NCI-H526 treated with DMSO at 0.1 percent for 48 hours (cell line): Measurements from ENCODE around the gene GM2A.

Experiments
- DNase-seq: peaks from one replicate; lab custom pipeline; 2025; lab: John Stamatoyannopoulos, UW

GM2A gene

GRCh38 chr5:151252762-151253604 is at the start of gene GM2A:
Gene GM2A, plus strand, starts transcription at chr5:151253185. Its CDS starts 32 bp downstream, at chr5:151253217.
- peak; percentile 97 for DNase-seq

GRCh38 chr5:151204051-151204450 is 48.9 kb upstream of the GM2A start:
- no peak for DNase-seq

DNA sequence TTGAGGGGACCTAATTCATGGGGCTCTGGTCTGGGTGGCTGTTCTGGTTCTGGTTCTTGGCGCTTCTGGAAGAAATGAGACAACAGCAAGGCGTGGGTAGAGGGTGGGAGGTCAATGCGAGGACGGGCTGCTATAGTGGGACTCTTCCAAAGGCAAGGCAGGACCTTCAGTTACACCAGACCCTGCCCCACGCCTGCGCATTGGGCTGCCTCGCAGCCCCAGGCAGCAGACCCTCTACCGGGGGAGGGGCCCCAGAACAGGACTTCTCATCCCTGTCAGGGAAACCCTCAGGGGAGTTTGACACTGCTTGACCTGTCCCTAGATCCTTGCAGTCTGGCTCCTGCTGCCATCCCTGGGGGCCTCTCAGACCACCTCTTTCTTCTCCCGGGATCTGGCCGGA is 47.6 kb upstream of the GM2A start:
- DNase-seq = no peak

DNA sequence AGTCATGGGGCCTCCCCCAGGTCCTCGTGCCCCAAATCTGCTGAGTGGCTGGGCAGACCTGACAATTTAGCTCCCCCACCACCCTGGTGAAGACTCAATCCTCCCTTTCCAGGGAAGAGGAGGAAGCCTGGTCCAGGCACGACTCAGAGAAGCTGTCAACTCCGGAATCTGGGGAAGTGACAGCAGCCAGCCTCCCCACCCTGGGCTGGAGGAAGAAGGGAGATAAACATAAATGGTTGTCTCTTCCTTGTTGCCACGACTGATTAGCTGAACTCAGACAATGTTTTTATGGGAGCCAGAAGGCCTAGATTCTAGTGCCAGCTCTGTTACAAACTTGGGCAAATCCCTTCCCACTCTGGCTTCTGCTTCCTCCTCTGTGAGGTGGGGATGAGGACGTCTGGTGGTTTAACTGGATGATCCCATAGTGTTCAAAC is 44.5 kb upstream of the GM2A start:
- DNase-seq = no peak

GRCh38 chr5:151212406-151212798 is 40.6 kb upstream of the GM2A start:
- no peak for DNase-seq

DNA sequence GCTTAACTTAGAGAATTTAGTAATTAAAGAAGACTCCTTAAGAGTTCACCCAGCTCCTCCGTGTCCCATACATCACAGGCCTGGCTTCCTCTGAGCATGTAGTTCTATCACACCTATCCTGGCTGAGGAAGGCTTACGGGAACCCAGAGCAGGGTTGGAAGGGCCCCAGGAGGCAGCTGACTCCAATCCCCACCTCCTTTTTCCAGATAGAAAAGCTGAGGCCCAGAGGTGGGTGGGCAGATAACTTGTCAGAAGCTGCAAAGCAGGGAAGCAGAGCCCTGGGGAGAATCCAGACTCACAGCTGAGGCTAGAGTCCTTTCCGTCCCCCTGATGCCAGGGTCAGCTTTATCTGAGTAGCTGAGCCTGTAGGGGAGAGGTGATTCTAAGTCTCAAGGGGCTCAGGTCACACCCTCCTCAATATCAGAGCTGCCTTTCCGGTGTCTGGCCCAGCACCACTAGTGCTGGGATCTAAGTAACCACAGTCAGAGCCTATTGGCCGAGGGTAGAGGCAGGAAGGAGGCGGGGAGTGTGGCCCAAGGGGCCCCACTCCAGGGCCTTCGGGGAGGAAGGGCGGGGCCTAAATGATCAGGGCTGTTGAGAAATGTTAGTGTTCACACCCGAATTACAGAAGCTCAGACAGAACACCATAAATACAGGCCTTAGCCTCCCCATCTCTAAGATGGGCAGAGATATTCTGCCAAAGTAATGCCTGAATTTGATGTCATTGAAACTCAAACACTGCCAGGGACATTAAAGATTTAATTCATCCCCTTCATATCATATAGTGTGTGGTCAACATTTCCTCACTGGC is 39.0 kb upstream of the GM2A start:
- DNase-seq = no peak

GRCh38 chr5:151214614-151215545 is 38.1 kb upstream of the GM2A start:
- DNase-seq = no peak

- DNase-seq = no peak
These were observed 37.5 kb upstream of the GM2A start for GRCh38 chr5:151215546-151215880.

DNA sequence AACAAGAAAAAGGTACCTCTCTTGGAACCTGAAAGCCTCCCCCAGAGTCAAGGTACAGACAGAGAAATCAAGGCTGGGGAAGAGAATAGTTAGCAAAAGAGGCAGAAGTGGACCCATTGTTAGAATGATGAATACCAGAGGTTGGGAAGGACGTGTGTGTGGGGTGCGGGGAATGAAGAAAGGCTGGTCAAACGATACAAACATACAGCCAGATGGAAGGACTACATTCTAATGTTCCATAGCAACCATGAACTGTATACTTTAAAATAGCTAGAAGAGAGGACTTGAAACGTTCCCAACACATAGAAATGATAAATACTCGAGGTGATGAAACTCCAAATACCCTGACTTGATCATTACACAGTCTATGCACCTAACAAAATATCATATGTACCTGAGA is 36.2 kb upstream of the GM2A start:
- DNase-seq = no peak

DNA sequence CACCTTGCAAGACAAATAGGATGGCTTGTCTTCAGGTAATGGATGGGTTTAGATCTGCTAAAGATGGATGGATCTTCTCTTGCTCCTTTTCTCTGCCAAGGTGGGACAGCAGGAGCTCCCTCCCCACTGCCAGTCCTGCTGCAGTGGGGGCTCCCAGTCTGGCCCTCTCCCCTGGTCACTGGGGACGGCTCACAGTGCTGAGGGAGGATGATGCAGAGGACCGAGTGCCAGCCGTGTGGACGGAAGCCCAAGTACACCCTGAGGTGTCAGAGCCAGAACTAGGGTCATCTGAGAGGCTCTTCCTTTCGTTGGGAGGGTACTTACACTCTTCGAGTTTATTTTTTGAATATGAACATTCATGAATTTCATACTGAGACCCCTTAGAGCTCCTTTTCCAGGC is 34.8 kb upstream of the GM2A start:
- no peak for DNase-seq

DNA sequence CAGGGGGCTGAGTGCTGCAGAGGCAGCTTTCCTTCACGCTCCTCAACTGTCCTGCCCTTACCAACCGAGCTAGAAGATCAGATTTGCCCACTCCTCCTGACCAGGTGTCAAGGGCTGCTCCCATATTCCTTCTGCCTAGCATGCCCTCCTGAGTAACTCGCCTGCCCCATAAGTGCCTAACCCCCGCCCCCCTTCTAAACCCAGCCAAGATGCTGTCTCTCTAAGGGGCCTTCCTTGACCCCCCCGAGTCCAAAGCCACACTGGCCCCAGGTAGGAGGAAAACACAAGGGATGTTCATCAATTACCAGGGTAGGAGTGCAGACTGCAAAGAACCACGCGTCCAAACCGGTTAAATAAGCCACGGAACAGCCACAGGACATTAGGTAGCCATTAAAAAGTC is 33.8 kb upstream of the GM2A start:
- DNase-seq = no peak

DNA sequence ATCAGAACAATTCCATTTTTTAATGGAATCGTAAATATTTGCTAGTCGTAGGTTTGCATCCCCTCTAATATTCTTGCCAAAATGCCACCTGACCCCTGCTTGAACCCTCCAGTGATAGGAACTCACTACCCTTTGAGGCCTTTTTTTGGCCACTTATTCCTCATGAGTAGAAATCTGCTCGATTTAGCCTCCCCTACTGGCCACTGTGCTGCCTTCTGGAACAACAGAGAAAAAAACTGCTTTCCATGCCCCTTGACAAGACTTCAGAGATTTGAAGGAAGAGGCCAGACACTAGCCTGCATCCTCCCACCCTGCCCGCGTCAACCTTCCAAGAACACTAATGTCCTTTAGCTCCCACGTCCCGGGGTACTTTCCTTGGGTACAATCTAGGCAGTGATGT is 33.2 kb upstream of the GM2A start:
- DNase-seq = no peak

- no peak for DNase-seq
These were observed 31.4 kb upstream of the GM2A start for GRCh38 chr5:151221574-151221973.

- DNase-seq = no peak
These were observed 30.8 kb upstream of the GM2A start for GRCh38 chr5:151222054-151222789.

DNA sequence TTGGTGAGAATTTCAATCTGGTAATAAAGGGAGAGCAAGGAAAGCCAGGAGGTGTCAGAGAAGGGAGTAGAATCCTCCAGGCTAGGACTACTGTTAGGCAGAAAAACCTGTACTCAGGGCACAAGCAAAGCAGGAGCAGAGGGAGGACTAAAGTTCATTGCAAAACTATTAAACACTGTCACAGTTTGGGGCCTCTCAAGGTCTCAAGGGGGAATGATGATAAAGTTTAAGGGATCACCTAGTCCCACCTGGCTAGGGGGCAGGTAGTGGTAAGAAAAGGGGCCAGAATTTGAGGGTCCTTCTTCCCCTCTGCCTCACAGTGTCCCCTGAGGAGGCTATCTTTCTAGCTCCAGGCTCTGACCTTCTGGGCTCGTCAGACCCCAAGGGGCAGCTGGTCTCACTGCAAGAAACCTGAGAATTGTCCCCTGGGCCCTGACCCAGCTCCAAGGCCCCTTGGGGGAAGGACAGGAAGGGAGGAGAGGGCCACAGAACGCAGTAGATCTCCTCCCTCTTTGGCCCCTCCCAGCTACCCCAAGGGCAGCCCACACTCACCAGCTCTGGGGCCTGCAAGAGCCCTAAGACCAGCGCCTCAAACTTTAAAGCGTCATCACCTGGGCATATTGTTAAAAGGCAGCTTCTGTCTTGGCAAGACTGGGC is 30.1 kb upstream of the GM2A start:
- DNase-seq = no peak

GRCh38 chr5:151223447-151224264 is 29.3 kb upstream of the GM2A start, which contains the start of gene CCDC69:
Gene CCDC69, minus strand, starts transcription at chr5:151224092. Its CDS starts 122 bp downstream, at chr5:151223970.
- DNase-seq = peak; percentile 56

DNA sequence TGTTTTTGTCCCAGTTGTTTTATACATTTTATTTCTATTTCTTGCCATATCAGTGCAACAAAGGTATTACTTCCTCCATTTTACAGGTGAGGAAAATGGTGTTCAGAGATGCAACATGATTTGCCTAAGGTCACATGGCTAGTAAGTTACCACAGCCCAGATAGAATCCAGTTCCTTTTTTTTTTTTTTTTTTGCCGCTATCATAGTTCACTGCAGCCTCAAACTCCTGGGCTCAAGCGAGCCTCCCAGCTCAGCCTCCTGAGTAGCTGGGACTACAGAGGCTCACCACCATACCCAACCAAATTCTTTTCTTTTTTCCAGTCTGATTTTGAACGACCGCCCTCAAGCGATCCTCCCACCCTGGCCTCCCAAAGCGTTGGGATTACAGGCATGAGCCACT is 28.6 kb upstream of the GM2A start:
- DNase-seq = no peak

- DNase-seq = no peak
These were observed 27.9 kb upstream of the GM2A start for GRCh38 chr5:151225071-151225470.

DNA sequence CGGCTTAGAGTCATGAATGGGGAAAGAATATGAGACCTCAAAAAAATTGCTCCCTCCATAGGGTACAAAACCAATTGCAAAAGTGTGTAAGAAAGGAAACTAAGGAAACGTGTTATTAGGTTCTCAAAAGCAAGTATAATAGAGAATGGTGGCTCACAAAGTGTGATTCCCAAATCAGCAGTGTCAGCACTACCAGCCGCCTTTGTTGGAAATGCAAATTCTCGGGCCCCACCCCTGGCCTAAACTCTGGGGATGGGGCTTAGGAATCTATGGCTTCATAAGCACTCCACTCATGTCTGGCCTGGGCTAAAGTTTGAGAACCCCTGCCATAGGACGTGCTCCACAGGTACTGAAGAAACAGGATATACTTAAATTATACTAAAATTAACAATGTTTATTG is 27.5 kb upstream of the GM2A start:
- DNase-seq = no peak

- no peak for DNase-seq
These were observed 25.0 kb upstream of the GM2A start for GRCh38 chr5:151227918-151228447.
